Glutamatergic neuron (in vitro differentiated cells): ENCODE measurements around the gene SHANK1. TPM values are rescaled to one million over a fixed set of nuclear protein-coding genes. Genes with fewer than 3 reads are reported as not detected.

Experiments
- DNase-seq: peaks from one replicate; pipeline ENCODE4 v3.0.0; 2022
- H3K27ac Mint-ChIP-seq: one replicate; pipeline ENCODE4 v1.8.0; 2020; ENCODE audit warnings: mild to moderate bottlenecking, mixed read lengths, inconsistent platforms; ENCODE audit not compliant: unreplicated experiment
- H3K27me3 Mint-ChIP-seq: one replicate; pipeline ENCODE4 v1.8.0; 2020; ENCODE audit warnings: mild to moderate bottlenecking, moderate library complexity, mixed read lengths, inconsistent platforms; ENCODE audit not compliant: unreplicated experiment
- H3K36me3 Mint-ChIP-seq: one replicate; pipeline ENCODE4 v1.8.0; 2020; ENCODE audit warnings: mild to moderate bottlenecking, mixed read lengths, inconsistent platforms; ENCODE audit not compliant: unreplicated experiment
- H3K4me1 Mint-ChIP-seq: one replicate; pipeline ENCODE4 v1.8.0; 2020; ENCODE audit warnings: mild to moderate bottlenecking, low read depth, mixed read lengths, inconsistent platforms; ENCODE audit not compliant: unreplicated experiment
- H3K4me3 Mint-ChIP-seq: one replicate; pipeline ENCODE4 v1.8.0; 2020; ENCODE audit warnings: mild to moderate bottlenecking, mixed read lengths, inconsistent platforms; ENCODE audit not compliant: unreplicated experiment
- H3K9me3 Mint-ChIP-seq: one replicate; pipeline ENCODE4 v1.8.0; 2020; ENCODE audit warnings: mild to moderate bottlenecking, moderate library complexity, mixed read lengths, inconsistent platforms; ENCODE audit not compliant: unreplicated experiment
- total RNA-seq: library from RNA; stranded (reverse); fragmentation: NEBNext Ultra II Directional; extraction: Animal tissue kit (Norgen Biotek cat#: 25700); gene quantifications from one replicate; pipeline ENCODE4 v1.2.1, GENCODE V29; 2021; ENCODE audit not compliant: unreplicated experiment
- TF ChIP-seq, protein P1 (sequence below): fragments of 200-600 bp; sonication (generic); IDR thresholded peaks from one replicate; pipeline ENCODE4 v1.5.0; 2021; ENCODE audit not compliant: partially characterized antibody, unreplicated experiment

SHANK1 gene
- total RNA-seq, 1 donor from 2014 or later: 19.0 TPM

DNA sequence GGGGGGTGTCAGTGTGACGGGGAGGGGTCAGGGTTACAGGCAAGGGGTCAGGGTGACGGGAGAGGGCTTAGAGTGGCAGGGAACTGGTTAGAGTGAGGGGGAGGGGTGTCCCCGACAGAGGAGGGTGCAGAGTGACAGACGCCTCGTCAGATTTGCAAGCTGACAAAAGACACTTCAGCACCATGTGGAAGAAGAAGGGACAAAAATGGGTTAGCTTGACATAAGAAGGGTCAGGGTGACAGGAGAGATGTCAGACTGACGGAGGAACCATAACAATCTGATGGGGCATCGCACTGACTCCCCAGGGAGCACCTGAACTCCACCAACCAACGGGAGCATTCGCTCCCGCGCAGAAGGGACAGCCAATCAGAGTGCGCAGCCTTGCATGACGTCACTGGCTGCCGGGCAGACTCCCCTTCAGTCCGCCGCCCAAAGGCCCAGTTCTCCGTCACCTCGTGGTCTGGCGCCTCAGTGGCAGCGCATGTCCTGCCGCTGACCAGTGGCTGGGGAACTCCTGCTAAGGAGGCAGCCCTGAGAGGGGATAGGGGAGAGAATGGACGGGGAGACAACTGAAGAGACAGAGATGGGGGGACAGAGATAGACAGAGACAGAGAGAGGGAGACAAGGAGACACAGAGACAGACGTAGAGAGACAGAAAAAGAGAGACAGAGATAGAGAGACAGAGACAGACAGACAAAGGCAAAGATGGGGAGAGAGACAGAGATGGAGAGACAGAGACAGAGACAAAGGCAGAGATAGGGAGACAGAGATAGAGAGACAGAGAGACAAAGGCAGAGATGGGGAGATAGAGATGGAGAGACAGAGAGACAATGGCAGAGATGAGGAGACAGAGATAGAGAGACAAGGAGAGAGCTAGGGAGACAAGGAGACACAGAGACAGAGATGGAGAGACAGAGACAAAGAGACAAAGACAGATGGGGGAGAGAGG lies 40.2 kb downstream of the SHANK1 start:
- no peaks in the 10 kb centered on the region for H3K9me3 Mint-ChIP-seq
- H3K4me3 Mint-ChIP-seq: no peak overlapping the region
- H3K36me3 Mint-ChIP-seq: peaks cover 14% of the 10 kb centered on the region
- H3K27me3 Mint-ChIP-seq: peaks cover 17% of the 10 kb centered on the region
- DNase-seq: peak; percentile 90
- no peak overlapping the region for H3K27ac Mint-ChIP-seq
- no peaks in the 10 kb centered on the region for H3K4me1 Mint-ChIP-seq
- TF ChIP-seq, protein P1, sequence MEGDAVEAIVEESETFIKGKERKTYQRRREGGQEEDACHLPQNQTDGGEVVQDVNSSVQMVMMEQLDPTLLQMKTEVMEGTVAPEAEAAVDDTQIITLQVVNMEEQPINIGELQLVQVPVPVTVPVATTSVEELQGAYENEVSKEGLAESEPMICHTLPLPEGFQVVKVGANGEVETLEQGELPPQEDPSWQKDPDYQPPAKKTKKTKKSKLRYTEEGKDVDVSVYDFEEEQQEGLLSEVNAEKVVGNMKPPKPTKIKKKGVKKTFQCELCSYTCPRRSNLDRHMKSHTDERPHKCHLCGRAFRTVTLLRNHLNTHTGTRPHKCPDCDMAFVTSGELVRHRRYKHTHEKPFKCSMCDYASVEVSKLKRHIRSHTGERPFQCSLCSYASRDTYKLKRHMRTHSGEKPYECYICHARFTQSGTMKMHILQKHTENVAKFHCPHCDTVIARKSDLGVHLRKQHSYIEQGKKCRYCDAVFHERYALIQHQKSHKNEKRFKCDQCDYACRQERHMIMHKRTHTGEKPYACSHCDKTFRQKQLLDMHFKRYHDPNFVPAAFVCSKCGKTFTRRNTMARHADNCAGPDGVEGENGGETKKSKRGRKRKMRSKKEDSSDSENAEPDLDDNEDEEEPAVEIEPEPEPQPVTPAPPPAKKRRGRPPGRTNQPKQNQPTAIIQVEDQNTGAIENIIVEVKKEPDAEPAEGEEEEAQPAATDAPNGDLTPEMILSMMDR: no peak

DNA sequence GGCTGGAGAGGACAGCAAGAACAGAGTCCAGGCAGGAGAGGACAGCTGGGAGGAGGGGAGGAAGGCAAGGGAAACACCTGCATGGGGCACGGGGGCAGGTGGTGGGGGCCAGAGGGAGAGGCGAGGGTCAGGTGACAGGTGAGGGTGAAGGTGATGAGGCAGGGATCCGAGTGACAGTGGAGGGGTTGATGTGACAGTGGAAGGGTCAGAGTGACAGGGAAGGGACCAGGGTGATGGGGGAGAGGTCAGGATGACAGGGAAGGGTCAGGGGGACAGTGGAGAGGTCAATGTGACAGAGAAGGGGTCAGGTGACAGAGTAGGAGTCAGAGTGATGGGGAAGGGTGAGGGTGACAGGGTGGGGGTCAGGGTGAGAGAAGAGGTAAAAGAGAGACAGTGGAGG lies 41.3 kb downstream of the SHANK1 start:
- no peak overlapping the region for H3K27ac Mint-ChIP-seq
- peaks cover 1% of the 10 kb centered on the region for H3K9me3 Mint-ChIP-seq
- H3K4me3 Mint-ChIP-seq: no peak overlapping the region
- TF ChIP-seq, protein P1: no peak
- H3K36me3 Mint-ChIP-seq: peaks cover 9% of the 10 kb centered on the region
- no peak for DNase-seq
- peaks cover 18% of the 10 kb centered on the region for H3K27me3 Mint-ChIP-seq
- H3K4me1 Mint-ChIP-seq: no peaks in the 10 kb centered on the region

DNA sequence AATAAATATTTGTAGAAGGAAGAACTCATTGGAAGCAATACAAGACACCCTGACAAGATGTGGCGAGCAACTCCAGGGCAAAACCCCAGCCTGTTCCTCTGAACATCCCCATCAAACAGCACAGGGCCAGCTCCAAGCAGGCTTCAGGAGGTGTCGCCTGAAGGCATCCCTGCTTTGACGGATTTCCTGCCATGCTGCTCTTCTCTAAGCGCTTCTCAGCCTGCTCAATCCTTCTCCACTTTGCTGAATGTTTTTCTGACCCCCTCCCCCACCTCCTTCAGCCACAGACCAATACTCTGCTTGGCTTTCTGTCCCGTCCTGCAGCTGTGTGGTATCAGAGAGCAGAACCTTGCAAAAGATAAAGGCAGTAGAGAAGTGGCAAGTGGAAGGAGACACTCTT lies 42.0 kb downstream of the SHANK1 start:
- TF ChIP-seq, protein P1: no peak
- H3K4me3 Mint-ChIP-seq: no peak overlapping the region
- no peak for DNase-seq
- H3K27ac Mint-ChIP-seq: peak overlapping the region; percentile 12
- H3K4me1 Mint-ChIP-seq: no peaks in the 10 kb centered on the region
- peaks cover 1% of the 10 kb centered on the region for H3K9me3 Mint-ChIP-seq
- H3K27me3 Mint-ChIP-seq: peaks cover 23% of the 10 kb centered on the region
- H3K36me3 Mint-ChIP-seq: peaks cover 9% of the 10 kb centered on the region

DNA sequence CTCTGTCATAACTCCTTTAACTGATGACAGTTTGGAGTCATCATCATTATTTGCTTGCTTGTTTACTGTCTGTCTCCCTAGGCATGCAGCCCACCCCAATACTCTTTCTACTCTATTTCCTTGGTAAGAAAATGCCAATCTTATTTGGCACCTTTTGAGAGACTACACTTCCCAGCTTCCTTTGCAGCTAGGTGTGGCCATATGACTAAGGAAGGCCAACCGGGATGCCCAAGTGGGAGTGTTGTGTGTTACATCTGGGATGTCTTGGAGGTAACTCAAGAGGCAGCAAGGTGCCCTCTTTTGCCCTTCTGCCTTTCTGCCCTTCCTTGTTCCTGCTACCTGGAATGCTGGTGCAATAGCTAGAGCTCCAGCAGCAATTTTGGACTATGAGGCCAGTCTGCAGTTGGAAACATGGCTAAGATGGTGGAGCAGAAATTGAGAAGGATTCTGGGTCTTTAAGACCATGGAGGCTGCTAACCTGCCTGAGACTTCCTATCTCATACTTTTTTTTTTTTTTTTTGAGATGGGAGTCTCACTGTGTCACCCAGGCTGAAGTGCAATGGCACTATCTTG lies 42.9 kb downstream of the SHANK1 start:
- Mint-ChIP-seq H3K4me1 (no peaks in the 10 kb centered on the region), H3K27me3 (peaks cover 23% of the 10 kb centered on the region), H3K4me3 (no peak overlapping the region), H3K27ac (no peak overlapping the region), H3K36me3 (peaks cover 9% of the 10 kb centered on the region), H3K9me3 (peaks cover 1% of the 10 kb centered on the region)
- TF ChIP-seq, protein P1: no peak
- DNase-seq: no peak

DNA sequence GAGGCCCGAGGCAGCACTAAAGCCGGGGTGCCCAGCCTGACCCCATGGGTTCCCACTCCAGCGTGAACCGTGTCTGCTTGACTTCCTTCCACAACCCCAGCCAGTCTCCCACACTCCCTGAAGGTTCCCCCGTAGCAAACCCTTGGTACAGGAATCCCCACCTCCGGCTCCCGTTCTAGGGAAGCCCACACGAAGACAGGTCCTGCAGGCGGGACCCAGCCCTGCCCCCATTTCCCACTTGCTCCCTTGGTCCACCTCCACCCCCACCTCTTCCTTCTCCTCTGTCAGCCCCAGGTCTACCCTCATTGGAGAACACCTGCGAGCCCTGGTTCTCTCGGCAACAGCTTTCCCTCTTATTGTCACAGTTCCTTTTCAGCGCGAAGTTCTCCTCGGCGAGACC lies 46.5 kb downstream of the SHANK1 start:
- peaks cover 9% of the 10 kb centered on the region for H3K36me3 Mint-ChIP-seq
- peaks cover 29% of the 10 kb centered on the region for H3K27me3 Mint-ChIP-seq
- no peaks in the 10 kb centered on the region for H3K4me1 Mint-ChIP-seq
- H3K4me3 Mint-ChIP-seq: no peak overlapping the region
- TF ChIP-seq, protein P1: no peak
- no peak for DNase-seq
- H3K27ac Mint-ChIP-seq: no peak overlapping the region
- H3K9me3 Mint-ChIP-seq: peaks cover 8% of the 10 kb centered on the region
